LNCAP (cell line): ENCODE results near the gene ERC1.

Experiments used
- TF ChIP-seq, protein P1 (sequence below): fragments of 450-650 bp; IDR thresholded peaks from 2 replicates; pipeline ENCODE4 v1.5.1; 2017; ENCODE audit warnings: mild to moderate bottlenecking

The ERC1 gene

DNA sequence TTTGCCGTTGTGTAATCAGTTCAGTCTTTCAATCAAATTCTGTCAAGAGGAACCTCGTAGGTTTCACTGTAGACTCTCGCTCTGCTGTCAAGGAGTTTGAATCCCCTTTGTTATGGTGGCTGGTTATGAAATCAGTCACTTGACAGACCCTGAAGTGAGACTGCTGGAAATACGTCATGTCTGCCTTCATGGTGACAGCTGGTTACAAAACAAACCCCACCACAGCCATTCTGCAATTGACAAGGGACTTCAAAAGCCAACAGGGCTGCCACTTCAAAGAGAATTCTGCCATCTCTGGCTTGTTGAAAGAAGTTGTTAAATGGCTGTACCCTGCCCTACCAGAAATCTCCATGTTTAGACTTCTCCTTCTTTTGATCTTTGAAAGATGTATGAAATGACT is 286.9 kb downstream of the ERC1 start:
- TF ChIP-seq, protein P1, sequence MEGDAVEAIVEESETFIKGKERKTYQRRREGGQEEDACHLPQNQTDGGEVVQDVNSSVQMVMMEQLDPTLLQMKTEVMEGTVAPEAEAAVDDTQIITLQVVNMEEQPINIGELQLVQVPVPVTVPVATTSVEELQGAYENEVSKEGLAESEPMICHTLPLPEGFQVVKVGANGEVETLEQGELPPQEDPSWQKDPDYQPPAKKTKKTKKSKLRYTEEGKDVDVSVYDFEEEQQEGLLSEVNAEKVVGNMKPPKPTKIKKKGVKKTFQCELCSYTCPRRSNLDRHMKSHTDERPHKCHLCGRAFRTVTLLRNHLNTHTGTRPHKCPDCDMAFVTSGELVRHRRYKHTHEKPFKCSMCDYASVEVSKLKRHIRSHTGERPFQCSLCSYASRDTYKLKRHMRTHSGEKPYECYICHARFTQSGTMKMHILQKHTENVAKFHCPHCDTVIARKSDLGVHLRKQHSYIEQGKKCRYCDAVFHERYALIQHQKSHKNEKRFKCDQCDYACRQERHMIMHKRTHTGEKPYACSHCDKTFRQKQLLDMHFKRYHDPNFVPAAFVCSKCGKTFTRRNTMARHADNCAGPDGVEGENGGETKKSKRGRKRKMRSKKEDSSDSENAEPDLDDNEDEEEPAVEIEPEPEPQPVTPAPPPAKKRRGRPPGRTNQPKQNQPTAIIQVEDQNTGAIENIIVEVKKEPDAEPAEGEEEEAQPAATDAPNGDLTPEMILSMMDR, result no peak

DNA sequence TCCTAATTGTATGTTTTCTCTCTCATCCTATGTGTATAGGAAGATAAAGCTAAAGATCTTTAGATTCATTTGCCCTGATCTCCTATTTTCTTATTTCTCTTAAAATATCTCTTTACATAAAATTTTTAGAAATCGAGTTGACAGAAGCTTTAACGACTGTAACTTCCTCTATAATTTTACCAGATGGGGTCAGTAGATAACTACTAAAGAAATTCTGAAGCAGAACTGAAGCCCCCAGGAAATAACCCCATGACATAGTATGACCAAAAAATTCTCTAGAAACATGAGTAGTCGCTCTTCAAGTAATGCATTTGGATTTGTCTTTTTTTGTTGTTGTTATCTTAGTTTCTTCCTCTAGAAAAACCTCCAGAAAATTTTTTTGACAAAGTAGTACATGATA is 288.0 kb downstream of the ERC1 start:
- TF ChIP-seq, protein P1, result no peak

DNA sequence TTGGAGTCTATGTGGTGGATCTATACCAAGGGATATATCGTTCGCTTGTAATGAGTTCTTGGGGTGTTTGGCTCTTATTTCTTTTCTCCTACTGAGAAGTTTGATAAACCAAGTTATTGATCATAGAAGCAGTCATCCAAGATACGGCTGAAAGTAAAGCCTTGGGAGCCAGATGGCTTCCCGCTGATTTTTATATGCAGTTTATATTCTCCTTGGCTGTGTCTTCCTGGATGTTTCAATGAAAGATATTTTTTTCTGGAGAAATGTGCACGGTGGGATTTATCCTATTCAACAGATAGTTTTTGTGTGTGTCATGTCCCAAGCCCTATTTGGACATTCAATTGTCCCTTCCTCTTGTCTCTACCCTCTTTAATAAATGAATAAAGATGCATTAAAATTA is 289.0 kb downstream of the ERC1 start:
- TF ChIP-seq, protein P1, result no peak

DNA sequence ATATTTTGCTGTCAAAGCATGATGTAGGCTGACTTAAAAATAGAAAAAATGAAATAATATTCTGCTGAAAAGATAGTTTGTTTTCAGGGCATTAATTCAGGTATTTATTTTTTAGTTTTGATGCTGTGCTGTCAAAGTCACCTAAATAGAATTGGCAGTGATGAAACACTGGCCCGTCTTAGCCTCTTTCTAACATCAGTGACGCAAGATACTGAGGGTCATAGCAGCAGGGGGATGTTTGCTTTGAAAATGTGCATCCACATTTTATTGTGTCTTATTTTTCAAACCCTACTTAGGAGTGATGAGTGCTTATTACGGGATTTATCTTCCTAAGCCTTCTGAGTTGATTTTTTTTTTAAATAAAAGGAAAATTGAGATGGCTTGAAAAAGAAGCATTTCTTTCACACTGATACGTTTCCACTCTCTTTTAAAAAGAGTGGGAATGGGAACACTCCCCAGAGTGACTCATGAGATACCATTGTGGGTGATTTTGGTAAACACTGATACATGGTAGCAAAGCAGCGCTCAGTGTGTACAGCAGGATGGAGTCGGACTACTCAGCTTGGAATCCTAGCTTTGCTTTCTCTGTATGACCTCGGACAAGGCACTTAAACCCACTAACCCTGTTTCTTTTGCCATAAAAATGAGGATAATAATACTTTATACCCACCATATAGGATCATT is 290.8 kb downstream of the ERC1 start:
- TF ChIP-seq, protein P1, result no peak

DNA sequence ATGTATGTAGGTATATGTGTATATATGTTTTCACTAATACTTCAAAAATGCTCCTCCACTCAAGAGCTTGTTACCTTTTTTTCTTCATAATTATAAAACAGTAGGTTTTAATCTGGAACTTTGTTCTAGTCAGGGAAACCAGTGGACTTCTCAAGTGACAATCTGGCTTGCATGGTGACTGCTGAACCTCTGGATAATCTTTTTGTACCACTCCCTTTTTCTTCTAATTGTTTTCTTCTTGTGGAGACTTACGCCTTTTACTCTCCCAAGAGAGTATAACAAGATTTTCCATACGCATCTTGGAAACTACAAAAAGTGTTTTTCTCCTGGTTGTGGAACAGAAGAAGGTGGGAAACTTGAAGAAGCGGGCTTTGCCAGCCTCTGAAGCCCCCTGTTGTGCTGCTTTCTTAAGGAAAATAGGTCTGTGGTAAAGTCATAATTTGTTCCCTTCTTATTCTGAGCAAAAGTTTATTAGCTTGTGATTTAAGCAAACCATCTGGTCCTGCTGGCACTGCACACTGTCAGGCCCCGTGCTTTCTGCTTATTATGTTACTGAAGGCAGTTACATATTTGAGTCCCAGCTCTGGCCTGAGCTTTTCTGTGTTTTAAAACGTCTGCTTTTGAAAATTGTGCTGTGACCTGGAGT is 291.8 kb downstream of the ERC1 start:
- TF ChIP-seq, protein P1, result no peak

DNA sequence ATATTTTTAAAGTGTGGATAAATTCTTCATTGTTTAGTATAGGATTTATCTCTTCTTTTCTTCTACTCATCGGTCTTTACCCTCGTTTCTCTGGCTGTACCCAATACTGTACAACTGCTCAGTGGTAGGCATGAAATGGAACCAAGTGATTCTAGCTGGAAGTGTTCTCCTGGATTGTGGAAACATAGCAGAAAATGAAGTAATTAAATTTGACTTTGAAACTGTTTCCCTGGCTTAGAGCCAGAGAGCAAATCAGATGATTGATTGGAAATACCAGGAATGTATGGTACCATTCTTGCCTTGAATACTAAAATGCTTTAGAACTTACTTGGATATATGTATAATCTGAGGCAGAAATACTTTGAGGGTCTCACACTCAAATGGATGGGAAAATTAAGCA is 292.3 kb downstream of the ERC1 start:
- TF ChIP-seq, protein P1, result no peak

DNA sequence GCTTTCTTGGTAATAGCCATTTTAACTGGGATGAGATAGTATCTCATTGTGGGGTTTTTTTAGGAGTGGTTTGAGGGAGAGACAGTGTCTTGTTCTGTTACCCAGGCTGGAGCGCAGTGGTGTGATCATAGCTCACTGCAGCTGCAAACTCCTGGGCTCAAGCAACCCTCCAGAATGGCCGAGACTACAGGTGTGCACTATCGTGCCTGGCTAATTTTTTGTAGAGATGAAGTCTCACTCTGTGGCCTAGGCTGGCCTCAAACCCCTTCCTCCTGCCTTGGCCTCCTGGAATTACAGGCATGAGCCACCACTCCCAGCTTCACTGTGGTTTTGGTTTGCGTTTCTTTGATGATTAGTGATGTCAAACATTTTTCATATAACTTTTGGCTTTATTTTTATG is 293.6 kb downstream of the ERC1 start:
- TF ChIP-seq, protein P1, result no peak
